Thyroid gland (tissue), 4 donors: Measurements from ENCODE around the gene SMIM35. TPM values are rescaled to one million over a fixed set of nuclear protein-coding genes. Genes with fewer than 3 reads are reported as not detected.
"Not testable (repeated sequence)": the region's sequence is repeated elsewhere in the genome, so short reads cannot be mapped to it uniquely, and the experiment has no call there.

Experiments used
- DNase-seq, 2 donors: peaks; one replicate each; pipeline ENCODE4 v3.0.0-alpha.2; 2019
- H3K27ac ChIP-seq, 3 donors: fragments of 200-600 bp; sonication (generic); 1 replicate in 2 of 3; 2 replicates in 1 of 3; pipeline ENCODE4 v1.5.1; 2016 to 2019; ENCODE audit warnings: mild to moderate bottlenecking in 1 of 3, moderate library complexity in 1 of 3
- H3K27me3 ChIP-seq: fragments of 200-600 bp; sonication (generic); one replicate; pipeline ENCODE4 v1.5.1; 2019
- H3K36me3 ChIP-seq, 2 donors: fragments of 200-600 bp; sonication (generic); one replicate each; pipeline ENCODE4 v1.5.1; 2016 to 2019
- H3K4me1 ChIP-seq, 2 donors: fragments of 200-600 bp; sonication (generic); one replicate each; pipeline ENCODE4 v1.5.1; 2017 to 2019
- H3K4me3 ChIP-seq, 3 donors: fragments of 200-600 bp; sonication (generic); replicated peaks in 1 of 3; 1 replicate in 2 of 3; 2 replicates in 1 of 3; pipeline ENCODE4 v1.5.1; 2016; ENCODE audit warnings: mild to moderate bottlenecking in 1 of 3
- H3K9me3 ChIP-seq: fragments of 200-600 bp; sonication (generic); one replicate; pipeline ENCODE4 v1.5.1; 2017
- CTCF ChIP-seq, 6 experiments: fragments of 200-600 bp in 3 of 6; fragments of 450-650 bp in 3 of 6; sonication (generic) in 3 of 6; IDR thresholded peaks; one replicate each; pipeline ENCODE4 v1.5.1; 2016 to 2019; ENCODE audit warnings: antibody characterized with exemption in 6 of 6, mild to moderate bottlenecking in 2 of 6, inconsistent platforms in 1 of 6, moderate library complexity in 1 of 6
- POLR2A ChIP-seq, 2 donors: fragments of 450-650 bp; IDR thresholded peaks; one replicate each; pipeline ENCODE4 v1.6.1; 2017; ENCODE audit warnings: antibody characterized with exemption in 2 of 2, mild to moderate bottlenecking in 2 of 2, moderate library complexity in 1 of 2
- WGBS, 2 donors: methylation state at CpG; one replicate each; pipeline ENCODE4 v1.1.5; 2017; 5-methylcytosine and 5-hydroxymethylcytosine counted together
- intact Hi-C: fragments of 100-400 bp; cut with DNase I; formaldehyde crosslinking; loops from one replicate; pipeline ENCODE4 v1.15.1; 2023
- total RNA-seq, 4 donors: library from RNA; depleted of rRNA; stranded (reverse); fragments of >200 nt; gene quantifications; one replicate each; pipeline ENCODE4 v1.2.3, GENCODE V29; 2016

SMIM35 gene
- total RNA-seq, 4 donors from 2014 or later, result not detected

- Histone ChIP-seq H3K36me3 (no peaks in the 10 kb centered on the region), H3K27me3 (no peaks in the 10 kb centered on the region), H3K9me3 (no peaks in the 10 kb centered on the region), H3K4me3 (no peak overlapping the region), H3K27ac (no peak overlapping the region), H3K4me1 (no peaks in the 10 kb centered on the region)
- intact Hi-C loops, result no loop called here
- WGBS, 2 donors, result 76 to 78% methylated on average over 20 to 21 of the region's 21 CpGs
- no peak for TF ChIP-seq CTCF (IDR thresholded peaks at IDR 0.05)
- TF ChIP-seq POLR2A (IDR thresholded peaks at IDR 0.05), result no peak
- peak in 1 of 2 donors; percentile 15 for DNase-seq
These were observed 75.9 kb downstream of the SMIM35 start for GRCh38 chr11:118010738-118011461.

GRCh38 chr11:118009864-118010737 lies 76.7 kb downstream of the SMIM35 start:
- Histone ChIP-seq H3K27me3 (no peaks in the 10 kb centered on the region), H3K27ac (no peak overlapping the region), H3K9me3 (no peaks in the 10 kb centered on the region), H3K4me3 (no peak overlapping the region), H3K36me3 (no peaks in the 10 kb centered on the region), H3K4me1 (no peaks in the 10 kb centered on the region)
- TF ChIP-seq POLR2A (IDR thresholded peaks at IDR 0.05) (no peak), CTCF (IDR thresholded peaks at IDR 0.05) (no peak)
- 86% methylated on average over 9 of the region's 9 CpGs for WGBS, 2 donors
- intact Hi-C loops, result no loop called here
- no peak for DNase-seq

- Histone ChIP-seq H3K27ac (no peak overlapping the region), H3K27me3 (no peaks in the 10 kb centered on the region), H3K9me3 (no peaks in the 10 kb centered on the region), H3K4me3 (no peak overlapping the region), H3K36me3 (no peaks in the 10 kb centered on the region), H3K4me1 (no peaks in the 10 kb centered on the region)
- intact Hi-C loops, result no loop called here
- TF ChIP-seq POLR2A (IDR thresholded peaks at IDR 0.05) (no peak), CTCF (IDR thresholded peaks at IDR 0.05) (no peak)
- WGBS, 2 donors, result 83 to 86% methylated on average over 4 of the region's 4 CpGs
- DNase-seq, result no peak
These were observed 78.4 kb downstream of the SMIM35 start for GRCh38 chr11:118008271-118008911.

- H3K9me3 ChIP-seq, H3K4me1 ChIP-seq, H3K4me3 ChIP-seq, H3K27ac ChIP-seq, intact Hi-C loops, H3K36me3 ChIP-seq, DNase-seq, H3K27me3 ChIP-seq: not testable (repeated sequence)
- WGBS, 2 donors, result 79 to 82% methylated on average over 11 of the region's 11 CpGs
These were observed 79.0 kb downstream of the SMIM35 start for GRCh38 chr11:118007563-118008270.

GRCh38 chr11:118007040-118007439 lies 79.7 kb downstream of the SMIM35 start:
- no peaks in the 10 kb centered on the region for H3K9me3 ChIP-seq
- no peak overlapping the region for H3K27ac ChIP-seq
- no peak for DNase-seq
- intact Hi-C loops, result no loop called here
- no peak overlapping the region for H3K4me3 ChIP-seq
- no peaks in the 10 kb centered on the region for H3K36me3 ChIP-seq
- H3K27me3 ChIP-seq, result no peaks in the 10 kb centered on the region
- no peak for TF ChIP-seq CTCF (IDR thresholded peaks at IDR 0.05)
- no peak for TF ChIP-seq POLR2A (IDR thresholded peaks at IDR 0.05)
- 75 to 96% methylated on average over 5 of the region's 5 CpGs for WGBS, 2 donors
- no peaks in the 10 kb centered on the region for H3K4me1 ChIP-seq
